ENCODE data around the gene CDT1.

- TF ChIP-seq EZH2 (IDR thresholded peaks at IDR 0.05; ENCODE audit: insufficient read depth, poor library complexity, severe bottlenecking) (no peak), EZH2phosphoT487 (IDR thresholded peaks at IDR 0.05; ENCODE audit: insufficient read depth, low read depth) (no peak)
These were observed 43.0 kb upstream of the CDT1 start for GRCh38 chr16:88760424-88761142.
